GM19452 (cell line): ENCODE results near the gene CCDC144A.
"Not testable (repeated sequence)": the region's sequence is repeated elsewhere in the genome, so short reads cannot be mapped to it uniquely, and the experiment has no call there.

Source experiments
- ATAC-seq: cut with Tn5 transposase; IDR thresholded peaks from one replicate; pipeline ENCODE4 v1.9.1; 2021; ENCODE audit not compliant: unreplicated experiment

CCDC144A gene

DNA sequence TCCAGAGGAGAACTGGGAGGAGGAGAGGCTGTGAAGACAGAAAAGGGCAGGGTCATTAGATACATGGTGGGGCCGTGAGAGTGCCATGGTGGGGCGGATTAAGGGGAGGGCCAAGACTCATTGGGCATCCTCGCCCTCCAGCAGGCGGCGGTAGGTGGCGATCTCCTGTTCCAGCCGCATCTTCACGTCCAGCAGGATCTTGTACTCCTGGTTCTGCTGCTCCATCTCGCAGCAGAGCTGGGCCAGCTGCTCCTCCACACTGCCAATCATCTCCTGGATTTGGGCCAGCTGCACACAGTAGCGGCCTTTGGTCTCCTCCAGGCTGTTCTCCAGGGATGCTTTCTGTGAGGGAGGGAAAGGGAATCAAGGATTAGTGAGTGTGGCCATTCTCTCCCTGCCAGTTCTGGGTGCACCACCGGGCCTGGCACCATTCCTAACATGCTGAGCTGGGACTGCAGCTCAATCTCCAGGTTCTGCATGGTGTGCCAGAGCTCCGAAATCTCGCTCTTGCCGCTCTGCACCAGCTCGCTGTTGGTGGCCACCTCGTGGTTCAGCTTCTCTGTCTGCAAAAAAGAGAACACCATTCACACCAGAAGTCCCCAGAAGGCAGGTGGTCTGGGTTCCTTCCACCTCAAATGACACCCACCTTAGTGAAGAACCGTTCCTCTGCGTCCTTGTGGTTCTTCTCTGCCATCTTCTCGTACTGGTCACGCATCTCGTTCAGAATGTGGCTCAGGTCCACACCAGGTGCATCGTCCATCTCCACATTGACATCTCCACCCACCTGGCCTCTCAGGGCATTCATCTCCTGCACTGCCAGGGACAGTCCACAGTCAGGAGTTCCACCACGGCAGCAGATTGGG lies 129.0 kb downstream of the CCDC144A start:
- ATAC-seq, result no peak

GRCh38 chr17:16820161-16820877 lies 130.3 kb downstream of the CCDC144A start:
- ATAC-seq, result no peak

DNA sequence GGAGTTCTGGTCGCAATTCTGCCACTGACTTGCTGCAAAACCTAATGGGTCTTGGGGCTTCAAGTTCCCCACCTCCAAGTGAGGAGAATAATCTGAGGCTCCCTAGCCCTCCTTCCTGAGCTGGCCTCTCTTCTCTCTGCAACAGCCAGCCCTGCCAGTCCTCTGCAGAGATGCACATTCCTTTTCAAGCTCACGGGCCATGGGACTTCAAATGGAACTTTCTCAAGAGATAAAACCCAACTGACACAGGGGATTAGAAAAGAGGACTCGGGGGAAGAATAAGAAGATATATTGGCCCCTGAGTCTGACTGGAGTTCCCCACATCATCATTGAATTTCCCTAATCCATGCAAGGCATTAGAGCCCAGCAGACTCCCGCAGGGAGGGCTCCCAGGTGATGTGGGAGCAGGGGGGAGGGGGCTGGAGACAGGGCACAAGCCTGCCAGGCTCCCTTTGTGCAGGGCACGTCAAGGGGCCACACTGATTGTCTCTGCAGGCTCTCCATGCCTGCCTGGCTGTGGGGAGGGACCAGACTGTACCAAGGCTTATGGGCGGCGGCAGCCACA lies 131.0 kb downstream of the CCDC144A start:
- ATAC-seq, result no peak

GRCh38 chr17:16822133-16822532 lies 132.1 kb downstream of the CCDC144A start:
- not testable (repeated sequence) for ATAC-seq

GRCh38 chr17:16823768-16824406 lies 133.8 kb downstream of the CCDC144A start:
- not testable (repeated sequence) for ATAC-seq
